GM19455 (cell line): ENCODE measurements around the gene WASF2.
"Not testable (repeated sequence)": the region's sequence is repeated elsewhere in the genome, so short reads cannot be mapped to it uniquely, and the experiment has no call there.

Experiments used
- ATAC-seq: cut with Tn5 transposase; IDR thresholded peaks from one replicate; pipeline ENCODE4 v1.9.1; 2021; ENCODE audit not compliant: unreplicated experiment

WASF2 gene

GRCh38 chr1:27521861-27522431, 32.0 kb upstream of the WASF2 start:
- no peak for ATAC-seq

- ATAC-seq, result no peak
Observed at GRCh38 chr1:27521336-27521831, 31.4 kb upstream of the WASF2 start.

- no peak for ATAC-seq
Observed at GRCh38 chr1:27520651-27521050, 30.7 kb upstream of the WASF2 start.

GRCh38 chr1:27519331-27520258, 29.6 kb upstream of the WASF2 start:
- no peak for ATAC-seq

GRCh38 chr1:27518808-27519207, 28.8 kb upstream of the WASF2 start:
- ATAC-seq, result no peak

- ATAC-seq, result no peak
Observed at GRCh38 chr1:27517907-27518718, 28.1 kb upstream of the WASF2 start.

- ATAC-seq, result no peak
Observed at GRCh38 chr1:27517301-27517700, 27.3 kb upstream of the WASF2 start.

GRCh38 chr1:27515626-27516025, 25.7 kb upstream of the WASF2 start:
- no peak for ATAC-seq

GRCh38 chr1:27513958-27514357, 24.0 kb upstream of the WASF2 start:
- no peak for ATAC-seq

GRCh38 chr1:27513528-27513927, 23.6 kb upstream of the WASF2 start:
- ATAC-seq, result no peak

GRCh38 chr1:27509127-27510080, 19.4 kb upstream of the WASF2 start:
- no peak for ATAC-seq

- ATAC-seq, result no peak
Observed at GRCh38 chr1:27507960-27508665, 18.1 kb upstream of the WASF2 start.

- ATAC-seq, result no peak
Observed at GRCh38 chr1:27506703-27507102, 16.7 kb upstream of the WASF2 start.

GRCh38 chr1:27505420-27505680, 15.4 kb upstream of the WASF2 start:
- ATAC-seq, result no peak

- no peak for ATAC-seq
Observed at GRCh38 chr1:27504588-27505419, 14.8 kb upstream of the WASF2 start.

GRCh38 chr1:27503844-27504587, 14.0 kb upstream of the WASF2 start:
- ATAC-seq, result no peak

- no peak for ATAC-seq
Observed at GRCh38 chr1:27503033-27503432, 13.1 kb upstream of the WASF2 start.

GRCh38 chr1:27501159-27501558, 11.2 kb upstream of the WASF2 start:
- ATAC-seq, result not testable (repeated sequence)
